Esophagus muscularis mucosa (tissue), 4 donors: ENCODE measurements around the gene OXNAD1. TPM values are rescaled to one million over a fixed set of nuclear protein-coding genes. Genes with fewer than 3 reads are reported as not detected.

Experiments used
- DNase-seq: peaks from one replicate; pipeline ENCODE4 v3.0.0-alpha.2; 2017; ENCODE audit errors: extremely low spot score
- H3K27ac ChIP-seq, 4 donors: fragments of 200-600 bp; sonication (generic); replicated peaks in 1 of 4; 1 replicate in 3 of 4; 2 replicates in 1 of 4; pipeline ENCODE4 v1.5.1; 2016 to 2019; ENCODE audit warnings: mild to moderate bottlenecking in 1 of 4
- H3K27me3 ChIP-seq, 4 donors: fragments of 200-600 bp; sonication (generic); one replicate each; pipeline versions ENCODE4 v1.5.1 to v1.6.0; 2016 to 2019
- H3K36me3 ChIP-seq, 4 donors: fragments of 200-600 bp; sonication (generic); one replicate each; pipeline ENCODE4 v1.5.1; 2016 to 2019
- H3K4me1 ChIP-seq, 4 donors: fragments of 200-600 bp; sonication (generic); one replicate each; pipeline ENCODE4 v1.5.1; 2016 to 2019
- H3K4me3 ChIP-seq, 4 donors: fragments of 200-600 bp; sonication (generic); 1 replicate in 2 of 4; 2 replicates in 2 of 4; pipeline ENCODE4 v1.5.1; 2016 to 2019; ENCODE audit warnings: mild to moderate bottlenecking in 4 of 4, moderate library complexity in 1 of 4
- H3K9me3 ChIP-seq, 4 donors: fragments of 200-600 bp; sonication (generic); 1 replicate in 3 of 4; 2 replicates in 1 of 4; pipeline ENCODE4 v1.5.1; 2016 to 2019
- CTCF ChIP-seq, 3 experiments: fragments of 200-600 bp in 2 of 3; fragments of 450-650 bp in 1 of 3; sonication (generic) in 2 of 3; IDR thresholded peaks; one replicate each; pipeline ENCODE4 v1.5.1; 2017 to 2019; ENCODE audit warnings: antibody characterized with exemption in 3 of 3, mild to moderate bottlenecking in 2 of 3, moderate library complexity in 1 of 3
- EP300 ChIP-seq: sonication (generic); formaldehyde crosslinking; IDR thresholded peaks from one replicate; pipeline ENCODE4 v1.6.1; 2017; ENCODE audit warnings: antibody characterized with exemption
- POLR2A ChIP-seq: fragments of 450-650 bp; IDR thresholded peaks from one replicate; pipeline ENCODE4 v1.6.1; 2017; ENCODE audit warnings: antibody characterized with exemption, moderate library complexity, mild to moderate bottlenecking, low read depth
- POLR2AphosphoS5 ChIP-seq, 2 donors: sonication (generic); formaldehyde crosslinking; IDR thresholded peaks; one replicate each; pipeline ENCODE4 v1.6.1; 2017; ENCODE audit warnings: antibody characterized with exemption in 2 of 2
- WGBS: methylation state at CpG from one replicate; pipeline ENCODE4 v1.1.5; 2018; 5-methylcytosine and 5-hydroxymethylcytosine counted together
- intact Hi-C: fragments of 100-400 bp; cut with DNase I; formaldehyde crosslinking; loops from one replicate; pipeline ENCODE4 v1.15.1; 2023
- total RNA-seq, 4 donors: library from RNA; depleted of rRNA; stranded (reverse); fragments of >200 nt; gene quantifications; one replicate each; pipeline versions ENCODE4 v1.1.0 to v1.2.1, GENCODE V29; 2016

Gene OXNAD1
- total RNA-seq, 4 donors from 2014 or later: 6.7 to 13.3 (median 10.2) TPM

DNA sequence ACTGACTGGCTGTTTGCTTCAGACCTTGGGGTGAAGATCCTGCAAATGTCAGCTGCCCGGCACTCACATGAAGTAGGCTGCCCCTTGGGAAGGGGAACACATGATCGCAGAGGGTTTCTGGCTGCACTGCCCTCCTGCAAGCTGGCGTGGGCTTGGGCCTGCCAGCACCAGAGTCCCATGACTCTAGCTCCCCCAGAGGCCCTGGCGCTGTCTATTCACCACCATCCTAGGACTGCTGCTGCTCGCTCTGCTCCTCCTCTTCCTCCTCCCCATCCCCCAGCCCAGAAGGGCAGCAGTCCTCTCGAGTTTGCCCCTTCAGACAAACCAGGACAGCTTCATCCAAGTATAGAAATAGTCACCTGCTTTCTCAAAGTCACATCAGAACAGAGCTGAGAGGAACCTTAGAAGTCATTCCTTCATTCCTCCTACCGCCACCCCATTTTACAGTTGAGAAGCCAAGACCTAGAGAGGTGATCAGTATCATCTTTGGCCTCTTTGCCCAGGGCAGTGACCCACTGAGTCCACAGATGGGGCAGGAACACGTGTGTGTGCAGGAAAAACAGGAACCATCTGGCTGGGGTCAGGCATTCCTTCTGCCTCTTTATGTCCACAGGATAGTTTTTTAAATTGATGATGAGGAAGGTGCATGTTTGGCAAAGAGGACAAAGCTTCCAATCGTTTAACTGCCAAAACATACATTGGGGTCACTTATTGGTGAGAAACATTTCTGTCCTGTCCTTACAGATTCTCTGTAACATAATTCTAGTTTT lies 13.5 kb upstream of the OXNAD1 start:
- Histone ChIP-seq H3K27me3 (no peaks in the 10 kb centered on the region), H3K4me3 (no peak overlapping the region), H3K4me1 (peaks cover 9 to 16% (median 9%) of the 10 kb centered on the region in 4 donors), H3K9me3 (no peaks in the 10 kb centered on the region), H3K27ac (no peak overlapping the region), H3K36me3 (peaks cover 0 to 2% (median 0%) of the 10 kb centered on the region in 4 donors)
- TF ChIP-seq POLR2AphosphoS5 (IDR thresholded peaks at IDR 0.05) (no peak), POLR2A (no peak), CTCF (IDR thresholded peaks at IDR 0.05) (no peak), EP300 (no peak)
- WGBS: 63% methylated on average over 8 of the region's 9 CpGs
- intact Hi-C loops: no loop called here
- no peak for DNase-seq

DNA sequence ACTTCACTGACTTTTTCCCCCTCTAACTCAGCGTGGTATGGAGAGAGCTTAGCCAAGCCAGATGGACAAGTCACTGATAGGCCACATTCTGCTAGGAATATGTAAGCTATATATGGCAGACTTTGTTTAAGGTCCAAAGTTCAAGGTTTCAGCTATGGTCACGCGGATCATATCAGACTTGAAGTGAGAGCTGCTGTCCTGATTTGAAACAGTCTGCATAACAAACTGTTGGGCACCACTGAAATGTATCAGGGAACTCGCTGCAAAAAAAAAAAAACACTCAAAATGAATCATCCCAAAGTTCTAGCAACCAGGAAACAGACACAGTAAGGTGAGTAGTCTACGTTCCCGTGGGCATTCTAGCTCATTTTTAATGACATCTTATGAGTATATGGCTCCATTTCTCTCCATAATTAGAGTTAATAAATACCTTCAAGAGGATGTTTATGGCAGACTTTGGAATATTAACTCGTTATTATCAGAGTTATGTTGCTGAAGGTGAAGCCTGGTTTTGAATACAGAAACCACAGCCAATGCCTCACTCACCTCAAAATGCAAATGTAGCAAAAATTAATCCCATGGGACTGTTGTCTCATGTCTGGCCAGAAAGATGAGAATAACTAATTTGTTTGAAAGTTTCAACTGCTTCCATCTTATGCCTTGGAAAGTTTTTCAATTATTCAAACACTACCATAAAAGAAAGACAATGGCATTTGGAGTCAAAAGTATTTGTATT lies 12.6 kb upstream of the OXNAD1 start:
- 67% methylated on average over 7 of the region's 7 CpGs for WGBS
- intact Hi-C loops: no loop called here

GRCh38 chr3:16252988-16253387 lies 12.0 kb upstream of the OXNAD1 start:
- Histone ChIP-seq H3K9me3 (no peaks in the 10 kb centered on the region), H3K27me3 (no peaks in the 10 kb centered on the region), H3K4me1 (peaks cover 0 to 9% (median 3%) of the 10 kb centered on the region in 4 donors), H3K4me3 (no peak overlapping the region), H3K27ac (no peak overlapping the region), H3K36me3 (peaks cover 0 to 5% (median 0%) of the 10 kb centered on the region in 4 donors)
- 100% methylated on average over 1 of the region's 2 CpGs for WGBS
- TF ChIP-seq POLR2AphosphoS5 (IDR thresholded peaks at IDR 0.05) (no peak), POLR2A (no peak), CTCF (IDR thresholded peaks at IDR 0.05) (no peak)
- intact Hi-C loops: no loop called here
- DNase-seq: no peak

More for the DNA sequence above, 12.6 kb upstream of the OXNAD1 start:
- TF ChIP-seq POLR2A (no peak), EP300 (no peak), POLR2AphosphoS5 (IDR thresholded peaks at IDR 0.05) (no peak), CTCF (IDR thresholded peaks at IDR 0.05) (no peak)
- Histone ChIP-seq H3K4me3 (no peak overlapping the region), H3K27me3 (no peaks in the 10 kb centered on the region), H3K27ac (no peak overlapping the region), H3K36me3 (peaks cover 0 to 5% (median 0%) of the 10 kb centered on the region in 4 donors), H3K4me1 (peaks cover 4 to 10% (median 6%) of the 10 kb centered on the region in 4 donors), H3K9me3 (no peaks in the 10 kb centered on the region)
- DNase-seq: no peak

DNA sequence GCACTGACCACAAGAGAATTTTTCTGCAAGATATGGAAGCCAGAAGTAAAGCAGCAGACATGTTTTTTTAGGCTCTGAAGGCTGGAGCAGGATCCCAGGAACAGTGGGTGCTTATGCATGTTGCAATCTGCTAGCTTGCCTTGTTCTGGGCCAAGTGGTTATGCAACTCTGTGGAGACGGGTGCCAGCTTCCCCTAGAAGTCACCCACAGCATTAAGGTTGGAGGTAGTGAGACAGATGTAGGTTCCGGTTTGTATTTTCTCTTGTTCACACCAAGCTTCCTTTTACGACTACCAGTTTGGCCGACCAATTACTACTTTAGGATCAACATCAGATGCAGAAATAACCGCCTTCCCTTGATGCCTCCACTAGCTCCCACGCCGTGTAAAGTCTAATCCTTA lies 11.4 kb upstream of the OXNAD1 start:
- WGBS: 73% methylated on average over 7 of the region's 7 CpGs
- Histone ChIP-seq H3K36me3 (peaks cover 0 to 11% (median 4%) of the 10 kb centered on the region in 4 donors), H3K4me3 (no peak overlapping the region), H3K27ac (no peak overlapping the region), H3K27me3 (no peaks in the 10 kb centered on the region), H3K9me3 (no peaks in the 10 kb centered on the region), H3K4me1 (peaks cover 0 to 9% (median 3%) of the 10 kb centered on the region in 4 donors)
- DNase-seq: no peak
- intact Hi-C loops: no loop called here
- TF ChIP-seq CTCF (IDR thresholded peaks at IDR 0.05) (no peak), EP300 (no peak), POLR2A (no peak), POLR2AphosphoS5 (IDR thresholded peaks at IDR 0.05) (peak; percentile 50 to 51)
